ENCODE data around the gene GGN. TPM values are rescaled to one million over a fixed set of nuclear protein-coding genes. Genes with fewer than 3 reads are reported as not detected.

Gene GGN
- total RNA-seq, 2 experiments from 2014 or later: not detected

GRCh38 chr19:38389101-38389925, 1.5 kb upstream of the GGN start:
- H3K36me3 Mint-ChIP-seq: peaks cover 13% of the 10 kb centered on the region
- H3K27me3 Mint-ChIP-seq: peaks cover 44% of the 10 kb centered on the region
- H3K27ac Mint-ChIP-seq: no peak overlapping the region
- DNase-seq (no peak), ATAC-seq (ENCODE audit: low read depth) (no peak)
- POLR2A ChIA-PET: interaction anchor here (0.5 to 1.1 kb wide), 2 partner anchors 15 to 125 kb away, joined by 3 to 5 read pairs; partner anchors contain the start of gene PSMD8
- H3K4me3 Mint-ChIP-seq: peak overlapping the region; percentile 15
- no peaks in the 10 kb centered on the region for H3K9me3 Mint-ChIP-seq
- peaks cover 14% of the 10 kb centered on the region for H3K4me1 Mint-ChIP-seq

GRCh38 chr19:38388349-38389100, 691 bp upstream of the GGN start, which contains the start of gene SPRED3:
Gene SPRED3 (plus strand): TSS chr19:38388697. CDS start chr19:38390303, 1,606 bp downstream.
- Mint-ChIP-seq H3K36me3 (peaks cover 14% of the 10 kb centered on the region), H3K4me3 (peak within 1 kb of the TSS; percentile 93), H3K9me3 (no peaks in the 10 kb centered on the region), H3K27ac (no peak within 1 kb of the TSS), H3K4me1 (peaks cover 11% of the 10 kb centered on the region), H3K27me3 (peaks cover 38% of the 10 kb centered on the region)
- no peak for ATAC-seq (ENCODE audit: low read depth)
- no peak for DNase-seq
- POLR2A ChIA-PET: interaction anchor here (0.6 to 2.1 kb wide), 9 partner anchors 11 to 504 kb away, joined by 3 to 18 read pairs (median 4); partner anchors contain the start of genes EIF3K, FAM98C, MAP4K1 and PSMD8

- POLR2A ChIA-PET: interaction anchor here (0.9 to 2.1 kb wide), 8 partner anchors 9 to 445 kb away, joined by 3 to 18 read pairs (median 4); partner anchors contain the start of genes ECH1, EIF3K, FAM98C and MAP4K1
- Mint-ChIP-seq H3K27ac (no peak overlapping the region), H3K9me3 (no peaks in the 10 kb centered on the region), H3K36me3 (peaks cover 17% of the 10 kb centered on the region), H3K27me3 (peaks cover 36% of the 10 kb centered on the region), H3K4me1 (peaks cover 11% of the 10 kb centered on the region), H3K4me3 (peak overlapping the region; percentile 93)
- no peak for ATAC-seq (ENCODE audit: low read depth)
- no peak for DNase-seq
Measured at GRCh38 chr19:38386971-38387549, 774 bp downstream of the GGN start.

GRCh38 chr19:38386300-38386970, 1.4 kb downstream of the GGN start:
- Mint-ChIP-seq H3K4me1 (peaks cover 11% of the 10 kb centered on the region), H3K27ac (no peak overlapping the region), H3K4me3 (no peak overlapping the region), H3K9me3 (no peaks in the 10 kb centered on the region), H3K36me3 (peaks cover 23% of the 10 kb centered on the region), H3K27me3 (peaks cover 33% of the 10 kb centered on the region)
- POLR2A ChIA-PET: interaction anchor here (0.8 to 1.8 kb wide), 3 partner anchors 9 to 12 kb away, joined by 3 to 18 read pairs (median 3); partner anchors contain the start of gene PSMD8
- DNase-seq (no peak), ATAC-seq (ENCODE audit: low read depth) (no peak)

- H3K36me3 Mint-ChIP-seq: peaks cover 26% of the 10 kb centered on the region
Measured at GRCh38 chr19:38385804-38386257, 2.0 kb downstream of the GGN start.

GRCh38 chr19:38385057-38385803, 2.6 kb downstream of the GGN start:
- ATAC-seq (ENCODE audit: low read depth) (no peak), DNase-seq (no peak)
- H3K4me1 Mint-ChIP-seq: peaks cover 11% of the 10 kb centered on the region
- POLR2A ChIA-PET: interaction anchor here (0.8 to 1.5 kb wide), 3 partner anchors 10 to 11 kb away, joined by 3 to 7 read pairs (median 3); partner anchors contain the start of gene PSMD8
- H3K9me3 Mint-ChIP-seq: no peaks in the 10 kb centered on the region
- H3K27ac Mint-ChIP-seq: no peak overlapping the region
- H3K27me3 Mint-ChIP-seq: peaks cover 22% of the 10 kb centered on the region
- peaks cover 26% of the 10 kb centered on the region for H3K36me3 Mint-ChIP-seq
- H3K4me3 Mint-ChIP-seq: no peak overlapping the region

More at GRCh38 chr19:38385804-38386257, 2.0 kb downstream of the GGN start:
- POLR2A ChIA-PET: interaction anchor here (0.8 to 1.3 kb wide), 2 partner anchors 10 to 11 kb away, joined by 3 read pairs; partner anchors contain the start of gene PSMD8
- DNase-seq: no peak
- H3K4me1 Mint-ChIP-seq: peaks cover 11% of the 10 kb centered on the region
- H3K27ac Mint-ChIP-seq: no peak overlapping the region
- H3K27me3 Mint-ChIP-seq: peaks cover 27% of the 10 kb centered on the region
- no peak for ATAC-seq (ENCODE audit: low read depth)
- no peak overlapping the region for H3K4me3 Mint-ChIP-seq
- no peaks in the 10 kb centered on the region for H3K9me3 Mint-ChIP-seq

GRCh38 chr19:38384209-38385027, 3.4 kb downstream of the GGN start:
- DNase-seq (no peak), ATAC-seq (ENCODE audit: low read depth) (no peak)
- H3K27me3 Mint-ChIP-seq: peaks cover 14% of the 10 kb centered on the region
- POLR2A ChIA-PET: interaction anchor here (1.3 to 1.5 kb wide), 2 partner anchors 10 kb away, joined by 3 to 7 read pairs; partner anchors contain the start of gene PSMD8
- H3K4me1 Mint-ChIP-seq: peaks cover 11% of the 10 kb centered on the region
- H3K4me3 Mint-ChIP-seq: no peak overlapping the region
- no peak overlapping the region for H3K27ac Mint-ChIP-seq
- no peaks in the 10 kb centered on the region for H3K9me3 Mint-ChIP-seq
- peaks cover 29% of the 10 kb centered on the region for H3K36me3 Mint-ChIP-seq

- no peak overlapping the region for H3K27ac Mint-ChIP-seq
- DNase-seq: no peak
- no peak for ATAC-seq (ENCODE audit: low read depth)
- H3K36me3 Mint-ChIP-seq: peaks cover 31% of the 10 kb centered on the region
- POLR2A ChIA-PET: interaction anchor here (1.3 to 1.5 kb wide), 2 partner anchors 9 to 10 kb away, joined by 3 to 7 read pairs; partner anchors contain the start of gene PSMD8
- peaks cover 12% of the 10 kb centered on the region for H3K27me3 Mint-ChIP-seq
- H3K4me1 Mint-ChIP-seq: peaks cover 11% of the 10 kb centered on the region
- no peak overlapping the region for H3K4me3 Mint-ChIP-seq
- no peaks in the 10 kb centered on the region for H3K9me3 Mint-ChIP-seq
Measured at GRCh38 chr19:38383743-38384142, 4.1 kb downstream of the GGN start.

GRCh38 chr19:38383184-38383583, 4.7 kb downstream of the GGN start:
- DNase-seq: no peak
- H3K27ac Mint-ChIP-seq: no peak overlapping the region
- no peak for ATAC-seq (ENCODE audit: low read depth)
- H3K4me3 Mint-ChIP-seq: no peak overlapping the region
- H3K9me3 Mint-ChIP-seq: no peaks in the 10 kb centered on the region
- H3K36me3 Mint-ChIP-seq: peaks cover 32% of the 10 kb centered on the region
- POLR2A ChIA-PET: no interaction called here
- peaks cover 10% of the 10 kb centered on the region for H3K4me1 Mint-ChIP-seq
- peaks cover 10% of the 10 kb centered on the region for H3K27me3 Mint-ChIP-seq

GRCh38 chr19:38381138-38381537, 6.7 kb downstream of the GGN start:
- no peaks in the 10 kb centered on the region for H3K9me3 Mint-ChIP-seq
- peaks cover 9% of the 10 kb centered on the region for H3K4me1 Mint-ChIP-seq
- no peak overlapping the region for H3K27ac Mint-ChIP-seq
- H3K36me3 Mint-ChIP-seq: peaks cover 32% of the 10 kb centered on the region
- H3K4me3 Mint-ChIP-seq: no peak overlapping the region
- no peak for ATAC-seq (ENCODE audit: low read depth)
- POLR2A ChIA-PET: interaction anchor here (1.2 kb wide), 1 partner anchor 14 kb away, joined by 5 read pairs; no protein-coding TSS in a partner anchor
- no peak for DNase-seq
- H3K27me3 Mint-ChIP-seq: no peaks in the 10 kb centered on the region

GRCh38 chr19:38378866-38379265, 9.0 kb downstream of the GGN start:
- DNase-seq (no peak), ATAC-seq (ENCODE audit: low read depth) (no peak)
- POLR2A ChIA-PET: no interaction called here
- Mint-ChIP-seq H3K9me3 (no peaks in the 10 kb centered on the region), H3K36me3 (peaks cover 32% of the 10 kb centered on the region), H3K4me3 (no peak overlapping the region), H3K4me1 (peaks cover 23% of the 10 kb centered on the region), H3K27me3 (no peaks in the 10 kb centered on the region), H3K27ac (no peak overlapping the region)

Measured in activated naive CD8-positive, alpha-beta T cell treated with anti-CD3 and anti-CD28 coated beads, Interleukin-2, amount 10 ng/mL, durations not matched to agents 7 days and 5 days (primary cell).